IPS-18c (cell line): ENCODE data around the gene PIK3IP1.

Experiments
- H3K4me3 ChIP-seq: 2 replicates; pipeline ENCODE4 v1.7.0; 2013; ENCODE audit warnings: low read depth, mild to moderate bottlenecking, low read length, moderate library complexity; ENCODE audit not compliant: insufficient read depth
- H3K9me3 ChIP-seq: one replicate; pipeline ENCODE4 v1.6.1; 2013; ENCODE audit warnings: mild to moderate bottlenecking, low read length, moderate library complexity; ENCODE audit not compliant: control insufficient read depth, insufficient read depth

Gene PIK3IP1

DNA sequence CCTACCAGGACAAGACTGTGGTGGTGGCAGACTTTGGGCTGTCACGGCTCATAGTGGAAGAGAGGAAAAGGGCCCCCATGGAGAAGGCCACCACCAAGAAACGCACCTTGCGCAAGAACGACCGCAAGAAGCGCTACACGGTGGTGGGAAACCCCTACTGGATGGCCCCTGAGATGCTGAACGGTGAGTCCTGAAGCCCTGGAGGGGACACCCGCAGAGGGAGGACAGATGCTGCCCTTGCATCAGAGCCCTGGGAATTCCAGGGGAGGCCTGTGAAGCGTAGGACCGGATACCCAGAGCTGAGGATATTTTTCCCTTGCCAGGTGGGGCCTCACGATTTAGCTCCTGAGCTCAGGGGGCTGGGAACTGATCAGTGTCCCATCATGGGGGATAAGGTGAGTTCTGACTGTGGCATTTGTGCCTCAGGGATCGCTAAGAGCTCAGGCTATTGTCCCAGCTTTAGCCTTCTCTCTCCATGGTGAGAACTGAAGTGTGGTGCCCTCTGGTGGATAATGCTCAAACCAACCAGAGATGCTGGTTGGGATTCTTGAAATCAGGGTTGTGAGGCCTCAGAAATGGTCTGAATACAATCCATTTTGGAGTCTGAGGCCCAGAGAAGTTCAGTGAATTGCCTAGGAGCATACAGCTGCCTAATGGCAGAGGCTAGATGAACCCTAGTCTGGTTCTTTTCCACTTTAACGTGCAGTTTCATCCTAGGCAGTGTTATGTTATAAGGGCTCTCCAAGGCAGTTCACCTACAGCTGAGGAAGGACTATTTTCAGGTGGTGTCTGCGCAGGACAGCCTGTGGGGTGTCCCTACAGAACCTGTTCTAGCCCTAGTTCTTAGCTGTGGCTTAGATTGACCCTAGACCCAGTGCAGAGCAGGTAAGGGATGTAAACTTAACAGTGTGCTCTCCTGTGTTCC, 19.5 kb downstream of the PIK3IP1 start:
- Histone ChIP-seq H3K9me3 (peaks cover 2% of the 10 kb centered on the region), H3K4me3 (no peak overlapping the region)

DNA sequence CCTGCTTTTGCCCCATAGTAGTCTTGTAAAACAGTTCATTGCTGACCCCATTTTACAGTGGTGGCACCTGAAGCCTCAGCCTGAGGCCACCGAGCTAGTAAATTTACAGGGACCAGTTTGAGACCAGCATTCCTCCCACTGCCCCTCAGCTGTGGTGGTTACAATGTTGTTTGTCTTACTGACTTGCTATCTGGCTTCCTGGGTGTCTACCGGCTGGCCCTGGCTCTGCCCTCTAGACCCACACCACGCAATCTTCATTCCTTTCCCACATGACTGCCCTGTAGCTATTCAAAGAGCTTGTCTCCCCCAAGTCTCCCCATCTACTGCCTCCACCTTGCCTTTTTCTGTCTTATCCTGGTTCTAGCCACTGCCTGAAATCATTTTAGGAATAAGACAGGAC, 20.8 kb downstream of the PIK3IP1 start:
- Histone ChIP-seq H3K4me3 (no peak overlapping the region), H3K9me3 (peaks cover 2% of the 10 kb centered on the region)

DNA sequence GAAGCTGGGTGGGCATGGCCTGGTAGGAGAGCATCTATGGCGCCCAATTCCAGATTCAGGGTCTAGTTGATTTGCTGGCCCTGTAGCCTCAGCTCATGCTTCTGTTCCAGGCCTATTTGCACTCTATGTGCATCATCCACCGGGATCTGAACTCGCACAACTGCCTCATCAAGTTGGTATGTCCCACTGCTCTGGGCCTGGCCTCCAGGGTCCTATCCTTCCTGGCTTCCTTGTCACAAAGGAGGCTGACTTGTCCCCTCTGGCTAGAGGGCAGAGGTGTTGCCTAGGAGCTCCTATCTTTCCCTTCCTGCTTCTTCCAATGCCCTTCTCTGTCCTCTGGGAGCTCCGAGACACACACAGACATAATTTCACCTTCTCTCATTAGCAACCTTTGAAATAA, 21.3 kb downstream of the PIK3IP1 start:
- H3K9me3 ChIP-seq = peaks cover 2% of the 10 kb centered on the region
- H3K4me3 ChIP-seq = no peak overlapping the region

DNA sequence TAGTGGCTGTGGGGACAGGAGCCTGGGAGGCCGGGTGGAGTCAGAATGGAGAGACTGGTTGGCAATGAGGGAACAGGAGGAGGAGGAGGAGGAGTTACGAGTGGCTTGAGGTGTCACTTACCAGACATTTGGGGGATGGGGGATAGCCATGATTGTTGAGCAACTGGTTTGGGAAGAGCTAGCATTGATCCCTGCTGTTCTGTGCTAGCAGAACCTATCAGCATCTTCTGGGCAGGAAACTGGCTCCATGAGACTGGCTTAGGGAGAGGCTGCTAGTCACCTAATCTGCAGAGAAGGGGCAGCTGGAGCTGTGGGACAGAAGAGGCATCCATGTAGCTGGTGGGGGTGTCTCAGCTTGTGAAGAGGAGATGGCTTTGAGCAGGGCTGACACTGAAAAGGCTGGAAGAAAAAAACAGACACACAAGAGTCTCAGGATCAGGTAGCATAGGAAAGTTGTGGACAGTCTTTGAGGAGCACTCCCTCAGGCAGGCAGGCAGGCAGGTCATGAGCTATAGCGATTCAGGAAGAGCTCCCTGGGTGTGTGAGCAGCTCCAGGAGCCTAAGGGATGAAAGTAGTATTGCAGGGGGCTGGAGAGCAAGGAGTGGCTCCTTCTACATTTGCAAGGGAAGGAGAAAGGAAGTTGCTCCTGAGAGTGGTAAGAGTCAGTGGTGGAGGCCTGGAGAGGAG, 22.3 kb downstream of the PIK3IP1 start:
- Histone ChIP-seq H3K4me3 (no peak overlapping the region), H3K9me3 (peaks cover 2% of the 10 kb centered on the region)

DNA sequence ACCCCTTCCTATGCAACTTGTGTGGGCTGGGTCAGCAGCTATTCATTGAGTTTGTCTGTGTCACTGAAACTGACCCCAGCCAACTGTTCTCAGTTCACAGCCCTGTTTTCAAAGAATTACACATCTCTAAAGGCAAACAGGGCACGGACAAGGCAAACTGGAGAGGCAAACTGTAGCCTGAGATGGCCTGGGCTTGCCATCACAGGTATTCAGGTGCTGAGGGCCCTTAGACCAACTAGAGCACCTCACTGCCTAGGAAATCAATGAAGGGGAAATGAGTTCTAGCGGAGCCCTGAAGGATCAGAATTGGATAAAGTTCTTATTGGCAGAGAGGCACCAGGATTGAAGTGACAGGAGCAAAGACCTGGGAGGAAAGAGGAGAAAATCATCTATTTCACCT, 24.0 kb downstream of the PIK3IP1 start:
- H3K9me3 ChIP-seq = peaks cover 4% of the 10 kb centered on the region
- no peak overlapping the region for H3K4me3 ChIP-seq

DNA sequence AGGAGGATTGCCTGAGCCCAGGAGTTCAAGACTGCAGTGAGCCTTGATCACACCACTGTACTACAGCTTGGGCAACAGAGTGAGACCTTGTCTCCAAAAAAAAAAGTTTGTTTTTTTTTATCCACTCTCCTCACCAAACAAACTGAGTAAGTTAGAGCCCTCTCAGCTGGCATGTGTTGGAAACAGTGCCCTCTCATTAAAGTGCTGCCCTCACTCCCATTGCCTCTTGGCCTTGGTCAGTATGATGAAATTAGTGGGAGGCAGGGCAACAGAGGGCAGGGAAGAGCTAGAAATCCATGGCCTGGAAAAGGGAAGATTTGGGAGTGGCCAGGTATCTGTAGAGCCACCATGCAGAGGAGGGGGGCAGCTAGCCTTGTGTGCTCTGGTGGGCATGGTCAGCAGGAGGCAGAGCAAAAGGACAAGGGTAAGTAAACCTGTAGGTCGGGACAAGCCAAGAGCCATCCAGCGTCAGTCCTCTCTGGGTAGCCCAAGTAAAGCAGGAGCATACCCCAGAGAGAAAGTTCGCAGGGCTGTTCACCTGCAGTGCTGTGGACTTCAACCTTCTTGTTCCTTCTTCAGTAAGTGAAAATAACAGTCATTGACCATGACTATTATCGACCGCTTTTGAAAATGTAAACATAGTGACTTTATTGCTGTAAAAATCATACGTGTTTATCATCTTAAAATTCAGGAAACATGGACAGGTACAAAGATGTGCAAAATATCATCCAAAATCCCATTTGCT, 28.2 kb downstream of the PIK3IP1 start:
- Histone ChIP-seq H3K9me3 (peaks cover 2% of the 10 kb centered on the region), H3K4me3 (no peak overlapping the region)

DNA sequence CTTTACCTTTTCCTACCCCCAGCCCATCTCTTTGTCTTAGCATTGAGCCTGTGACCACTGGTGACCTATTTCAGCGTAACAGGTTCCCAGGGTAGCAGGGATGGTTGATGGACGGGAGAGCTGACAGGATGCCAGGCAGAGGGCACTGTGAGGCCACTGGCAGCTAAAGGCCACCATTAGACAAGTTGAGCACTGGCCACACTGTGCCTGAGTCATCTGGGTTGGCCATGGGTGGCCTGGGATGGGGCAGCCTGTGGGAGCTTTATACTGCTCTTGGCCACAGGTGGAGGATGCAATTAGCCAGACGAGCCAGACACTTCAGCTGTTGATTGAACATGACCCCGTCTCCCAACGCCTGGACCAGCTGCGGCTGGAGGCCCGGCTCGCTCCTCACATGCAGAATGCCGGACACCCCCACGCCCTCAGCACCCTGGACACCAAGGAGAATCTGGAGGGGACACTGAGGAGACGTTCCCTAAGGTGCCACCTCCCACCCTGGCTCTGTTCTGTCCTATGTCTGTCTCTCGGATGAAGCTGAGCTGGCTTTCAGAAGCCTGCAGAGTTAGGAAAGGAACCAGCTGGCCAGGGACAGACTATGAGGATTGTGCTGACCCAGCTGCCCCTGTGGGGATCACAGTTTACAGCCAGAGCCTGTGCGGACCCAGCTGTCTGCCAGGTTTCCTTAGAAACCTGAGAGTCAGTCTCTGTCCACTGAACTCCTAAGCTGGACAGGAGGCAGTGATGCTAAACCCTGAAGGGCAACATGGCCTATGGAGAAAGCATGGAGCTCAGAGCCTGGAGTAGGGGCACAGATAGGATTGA, 29.8 kb downstream of the PIK3IP1 start:
- Histone ChIP-seq H3K9me3 (peaks cover 2% of the 10 kb centered on the region), H3K4me3 (no peak overlapping the region)

DNA sequence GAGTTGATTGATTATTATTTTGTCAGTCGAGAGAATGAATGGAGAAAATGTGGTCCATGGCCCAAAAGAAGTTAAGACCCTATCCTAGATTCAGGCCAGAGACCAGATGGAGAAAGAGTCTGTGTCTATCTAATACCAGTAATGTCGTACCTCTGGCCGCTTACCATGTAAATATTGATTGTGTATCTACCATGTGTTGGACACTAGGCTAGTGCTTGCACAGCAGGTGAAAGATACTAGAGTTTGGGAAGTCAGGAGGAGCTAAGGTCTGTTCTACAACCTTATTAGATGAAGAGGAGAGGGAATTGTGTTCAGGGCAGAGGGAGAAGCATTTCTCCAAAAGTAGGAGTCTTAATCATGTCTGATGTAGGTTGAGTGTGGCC, 31.8 kb downstream of the PIK3IP1 start:
- H3K9me3 ChIP-seq = peaks cover 2% of the 10 kb centered on the region
- no peak overlapping the region for H3K4me3 ChIP-seq

DNA sequence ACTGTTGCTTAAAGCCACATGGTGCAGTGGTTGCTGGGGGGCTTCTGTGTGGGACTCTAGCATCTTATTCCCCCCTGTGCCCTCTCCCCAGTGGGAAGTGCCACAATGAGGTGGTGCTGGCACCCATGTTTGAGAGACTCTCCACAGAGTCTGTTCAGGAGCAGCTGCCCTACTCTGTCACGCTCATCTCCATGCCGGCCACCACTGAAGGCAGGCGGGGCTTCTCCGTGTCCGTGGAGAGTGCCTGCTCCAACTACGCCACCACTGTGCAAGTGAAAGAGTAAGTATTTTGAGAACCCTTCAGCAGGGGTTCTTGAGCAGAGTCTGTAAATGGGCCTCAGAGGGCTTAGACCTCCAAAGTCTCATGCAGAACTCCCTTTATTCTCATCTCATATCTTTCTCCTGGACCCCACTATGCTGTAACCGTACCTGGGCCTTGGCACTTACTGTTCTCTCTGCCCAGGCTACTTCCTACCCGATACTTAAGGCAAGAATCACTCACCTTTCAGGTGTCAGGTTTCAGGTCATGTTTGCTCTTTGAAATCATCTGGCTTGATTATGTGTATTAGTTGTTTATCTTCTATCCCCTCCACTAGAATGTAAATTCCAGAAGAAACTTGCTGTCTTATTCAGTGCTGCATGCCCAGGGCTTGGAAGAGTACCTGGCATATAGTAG, 32.4 kb downstream of the PIK3IP1 start:
- no peak overlapping the region for H3K4me3 ChIP-seq
- H3K9me3 ChIP-seq = peaks cover 2% of the 10 kb centered on the region

DNA sequence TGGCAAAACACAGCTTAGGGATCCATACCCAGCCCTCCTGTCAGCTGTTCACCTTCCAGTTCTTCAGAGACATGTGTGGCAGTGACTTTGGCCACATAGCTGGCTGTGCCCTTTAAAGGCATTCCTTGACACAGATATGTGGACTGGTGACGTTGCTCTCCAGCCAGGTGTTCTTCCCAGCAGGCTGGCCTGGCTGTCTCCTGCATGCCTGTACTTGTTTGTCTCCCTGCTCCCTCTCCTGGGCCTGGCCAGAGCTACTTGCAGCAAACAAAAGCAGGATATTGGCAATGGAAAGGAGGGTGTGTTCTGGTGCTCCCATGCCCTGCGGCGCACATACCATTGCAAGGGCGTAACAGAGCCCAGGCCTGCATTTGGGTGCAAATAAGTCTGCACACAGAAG, 38.3 kb downstream of the PIK3IP1 start:
- Histone ChIP-seq H3K9me3 (no peaks in the 10 kb centered on the region), H3K4me3 (no peak overlapping the region)

DNA sequence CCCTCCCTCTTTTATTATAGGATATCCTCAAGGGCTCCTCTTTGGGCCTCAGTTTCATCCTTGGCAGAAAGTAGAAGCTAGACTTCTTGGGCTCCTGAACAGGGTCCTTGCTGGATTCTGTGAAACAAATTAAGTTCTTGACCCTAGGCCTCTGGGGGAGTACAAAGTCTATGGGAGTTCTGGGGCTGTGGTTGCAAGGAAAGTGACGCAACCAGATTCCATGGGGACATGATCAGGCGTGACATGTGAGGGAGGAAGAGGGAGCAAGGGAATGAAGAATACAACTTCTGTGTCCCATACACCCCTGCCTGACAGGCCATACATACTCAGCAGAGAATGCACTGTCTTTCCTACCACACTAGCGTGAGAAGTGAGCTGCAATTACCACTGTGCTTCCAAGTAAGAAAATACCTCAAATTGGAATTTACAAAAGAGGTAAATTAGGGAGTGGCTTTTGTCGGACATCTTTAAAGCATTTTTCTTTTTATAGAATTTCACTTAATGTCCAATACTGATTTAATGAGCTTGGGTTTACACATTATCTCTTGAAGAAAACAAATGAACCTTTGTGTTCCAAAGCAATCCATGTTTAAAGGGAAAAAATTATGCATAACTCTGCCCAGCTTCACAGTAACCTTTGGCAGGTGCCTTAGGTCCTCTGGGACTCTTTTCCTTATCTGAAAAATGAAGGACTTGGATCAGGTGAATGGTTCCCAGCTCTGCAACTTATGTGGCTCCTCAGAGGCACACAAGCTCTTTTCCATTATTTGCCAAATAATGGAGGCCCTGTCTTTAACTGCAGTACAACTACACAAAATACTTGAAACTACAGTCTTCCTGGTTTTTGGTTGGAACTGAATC, 41.3 kb downstream of the PIK3IP1 start:
- Histone ChIP-seq H3K4me3 (no peak overlapping the region), H3K9me3 (no peaks in the 10 kb centered on the region)

DNA sequence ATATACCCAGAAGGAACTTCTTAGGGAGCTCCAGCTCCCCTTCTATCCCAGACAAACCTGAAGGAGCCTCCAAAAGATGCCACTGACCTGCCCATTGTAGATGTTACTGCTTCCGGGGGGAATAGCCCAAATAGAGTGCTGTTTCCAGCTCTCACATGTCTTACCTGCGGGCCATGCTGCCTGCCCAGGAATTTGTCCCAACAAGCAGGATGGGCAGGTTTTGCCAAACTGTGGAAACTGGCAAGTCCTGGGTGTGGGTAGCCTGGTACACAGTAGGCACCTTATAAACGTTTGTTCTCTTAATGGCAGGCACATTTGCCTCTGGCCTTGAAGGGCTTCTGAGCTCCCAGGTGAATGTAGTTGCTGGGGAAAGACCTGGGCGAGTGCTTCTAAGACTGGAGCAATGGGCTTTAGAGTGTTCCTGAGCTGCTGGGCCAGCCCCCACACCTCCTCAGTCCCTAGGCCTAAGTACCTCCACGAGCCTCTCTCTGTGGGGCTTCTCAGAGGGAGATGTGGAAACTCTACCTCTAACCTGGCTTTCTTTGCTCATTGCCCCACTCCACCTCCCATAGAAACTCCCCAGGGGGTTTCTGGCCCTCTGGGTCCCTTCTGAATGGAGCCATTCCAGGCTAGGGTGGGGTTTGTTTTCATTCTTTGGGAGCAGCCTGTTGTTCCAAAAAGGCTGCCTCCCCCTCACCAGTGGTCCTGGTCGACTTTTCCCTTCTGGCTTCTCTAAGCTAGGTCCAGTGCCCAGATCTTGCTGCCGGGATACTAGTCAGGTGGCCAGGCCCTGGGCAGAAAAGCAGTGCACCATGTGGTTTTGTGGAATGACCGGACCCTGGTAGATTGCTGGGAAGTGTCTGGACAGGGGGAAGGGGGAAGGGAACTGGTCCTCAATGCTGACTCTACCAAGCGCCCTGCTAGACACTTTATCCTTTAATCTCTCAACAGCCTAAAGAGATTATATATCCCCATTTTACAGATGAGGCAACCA, 43.0 kb downstream of the PIK3IP1 start:
- H3K9me3 ChIP-seq = no peaks in the 10 kb centered on the region
- H3K4me3 ChIP-seq = no peak overlapping the region; the same call in 1 of the 2 replicates

DNA sequence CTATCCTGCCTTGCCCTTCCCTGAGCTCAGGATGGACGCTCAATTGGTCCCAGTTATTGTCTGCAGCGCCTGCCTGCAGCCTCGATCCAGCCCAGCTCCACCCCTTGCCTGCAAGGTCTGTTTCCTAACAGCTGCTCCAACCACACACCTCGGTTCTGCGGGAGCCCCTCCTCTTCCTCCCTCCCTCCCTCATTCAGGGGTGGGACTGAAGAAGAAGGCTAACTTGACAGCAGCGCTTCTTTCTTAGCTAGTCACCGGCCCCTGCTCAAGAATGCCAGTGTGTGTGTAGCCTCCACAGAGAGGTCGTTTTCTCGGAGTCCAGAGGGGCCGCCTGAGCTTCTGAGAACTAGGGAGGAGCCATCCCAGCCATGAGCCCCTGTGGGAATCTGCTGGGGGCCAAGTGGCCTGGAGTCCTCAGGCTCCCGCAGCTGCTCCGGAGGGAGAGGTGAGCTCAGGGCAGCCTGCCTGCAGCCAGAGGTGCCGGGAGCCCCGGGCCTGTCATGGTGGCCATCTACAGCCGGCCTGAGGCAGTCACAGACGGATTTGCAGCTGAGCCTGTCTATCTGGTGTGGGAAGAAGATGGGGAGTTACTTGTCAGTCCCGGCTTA, 44.0 kb downstream of the PIK3IP1 start:
- H3K4me3 ChIP-seq = peak overlapping the region; percentile 34; the same call in 1 of the 2 replicates
- H3K9me3 ChIP-seq = no peaks in the 10 kb centered on the region

DNA sequence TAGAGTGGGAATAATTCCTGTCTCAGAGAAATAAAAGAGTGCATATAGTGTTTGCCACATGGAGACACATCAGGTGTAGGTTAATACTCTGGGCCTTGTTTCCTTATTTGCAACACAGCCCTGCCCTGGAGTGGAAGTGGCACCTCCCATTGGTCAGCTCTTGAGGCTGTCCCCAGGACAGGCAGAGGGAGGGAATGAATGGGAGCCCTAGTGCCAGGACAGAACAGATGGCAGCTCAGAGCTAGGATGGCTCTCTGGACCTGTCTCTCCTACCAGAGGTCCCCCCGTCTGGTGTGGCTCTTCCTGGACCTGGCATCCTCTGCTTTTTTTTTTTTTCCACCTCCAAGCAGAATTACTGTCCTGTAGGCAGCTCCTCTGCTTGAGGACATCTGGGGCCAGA, 44.6 kb downstream of the PIK3IP1 start:
- Histone ChIP-seq H3K9me3 (no peaks in the 10 kb centered on the region), H3K4me3 (peak overlapping the region; percentile 16; the same call in 1 of the 2 replicates)
